ENCODE measurements around the gene TMEM132C.

- TF ChIP-seq TCF7 (CRISPR knock-in tag; IDR thresholded peaks at IDR 0.05; ENCODE audit: low read depth) (no peak), CTCF (IDR thresholded peaks at IDR 0.05) (no peak)
Observed at GRCh38 chr12:128617304-128617833, 350.4 kb downstream of the TMEM132C start.

Data from WTC11 (cell line).